ENCODE data around the gene ZBTB1.

Gene ZBTB1, protein sequence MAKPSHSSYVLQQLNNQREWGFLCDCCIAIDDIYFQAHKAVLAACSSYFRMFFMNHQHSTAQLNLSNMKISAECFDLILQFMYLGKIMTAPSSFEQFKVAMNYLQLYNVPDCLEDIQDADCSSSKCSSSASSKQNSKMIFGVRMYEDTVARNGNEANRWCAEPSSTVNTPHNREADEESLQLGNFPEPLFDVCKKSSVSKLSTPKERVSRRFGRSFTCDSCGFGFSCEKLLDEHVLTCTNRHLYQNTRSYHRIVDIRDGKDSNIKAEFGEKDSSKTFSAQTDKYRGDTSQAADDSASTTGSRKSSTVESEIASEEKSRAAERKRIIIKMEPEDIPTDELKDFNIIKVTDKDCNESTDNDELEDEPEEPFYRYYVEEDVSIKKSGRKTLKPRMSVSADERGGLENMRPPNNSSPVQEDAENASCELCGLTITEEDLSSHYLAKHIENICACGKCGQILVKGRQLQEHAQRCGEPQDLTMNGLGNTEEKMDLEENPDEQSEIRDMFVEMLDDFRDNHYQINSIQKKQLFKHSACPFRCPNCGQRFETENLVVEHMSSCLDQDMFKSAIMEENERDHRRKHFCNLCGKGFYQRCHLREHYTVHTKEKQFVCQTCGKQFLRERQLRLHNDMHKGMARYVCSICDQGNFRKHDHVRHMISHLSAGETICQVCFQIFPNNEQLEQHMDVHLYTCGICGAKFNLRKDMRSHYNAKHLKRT

GRCh38 chr14:64504310-64504896 is at the start of gene ZBTB1:
Gene ZBTB1 (plus strand): TSS chr14:64504770. CDS start chr14:64521505, 16,735 bp downstream.
- peak; percentile 94 for DNase-seq

- DNase-seq: no peak
These were observed 45.0 kb upstream of the ZBTB1 start for GRCh38 chr14:64459405-64460136.

DNA sequence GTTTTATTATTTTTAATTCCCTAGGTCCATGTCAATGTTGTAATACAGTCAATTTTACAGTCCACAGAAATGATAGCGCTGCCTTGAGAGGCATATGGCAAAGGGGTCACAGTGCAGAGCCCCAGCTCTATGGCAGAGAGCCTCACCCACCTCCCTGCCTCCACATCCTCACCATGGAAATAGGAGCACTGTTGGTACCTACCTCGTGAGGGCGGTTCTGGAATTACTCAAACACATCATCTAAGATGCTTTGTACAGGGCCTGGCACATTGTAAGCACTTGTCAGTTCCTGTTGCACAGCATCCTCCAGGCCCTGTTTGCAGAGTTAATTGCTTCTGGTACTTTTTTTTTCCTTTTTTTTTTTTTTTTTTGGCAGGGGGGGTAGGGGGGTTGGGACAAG is 43.3 kb upstream of the ZBTB1 start:
- DNase-seq: no peak

- DNase-seq: no peak
These were observed 41.4 kb upstream of the ZBTB1 start for GRCh38 chr14:64463195-64463594.

- no peak for DNase-seq
These were observed 40.7 kb upstream of the ZBTB1 start for GRCh38 chr14:64463873-64464272.

DNA sequence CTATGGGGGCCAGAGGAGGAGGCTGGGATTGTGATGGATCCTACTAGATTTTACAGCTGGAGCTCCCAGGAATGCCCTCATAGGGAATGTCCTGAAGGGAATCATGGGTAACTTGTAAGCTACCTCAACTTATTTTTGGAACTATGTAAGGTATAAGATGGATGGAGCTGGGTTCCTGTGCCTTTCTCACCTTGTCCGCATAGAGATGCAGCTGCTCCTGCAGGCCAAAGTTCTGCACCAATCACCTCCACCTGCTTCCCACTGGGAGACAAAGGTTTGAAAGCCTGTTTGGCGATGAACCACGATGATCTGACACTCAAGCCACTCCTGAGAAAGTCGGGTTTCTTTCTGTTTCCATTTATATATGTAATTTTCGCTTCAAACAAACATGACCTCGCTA is 39.9 kb upstream of the ZBTB1 start:
- DNase-seq: peak; percentile 19

DNA sequence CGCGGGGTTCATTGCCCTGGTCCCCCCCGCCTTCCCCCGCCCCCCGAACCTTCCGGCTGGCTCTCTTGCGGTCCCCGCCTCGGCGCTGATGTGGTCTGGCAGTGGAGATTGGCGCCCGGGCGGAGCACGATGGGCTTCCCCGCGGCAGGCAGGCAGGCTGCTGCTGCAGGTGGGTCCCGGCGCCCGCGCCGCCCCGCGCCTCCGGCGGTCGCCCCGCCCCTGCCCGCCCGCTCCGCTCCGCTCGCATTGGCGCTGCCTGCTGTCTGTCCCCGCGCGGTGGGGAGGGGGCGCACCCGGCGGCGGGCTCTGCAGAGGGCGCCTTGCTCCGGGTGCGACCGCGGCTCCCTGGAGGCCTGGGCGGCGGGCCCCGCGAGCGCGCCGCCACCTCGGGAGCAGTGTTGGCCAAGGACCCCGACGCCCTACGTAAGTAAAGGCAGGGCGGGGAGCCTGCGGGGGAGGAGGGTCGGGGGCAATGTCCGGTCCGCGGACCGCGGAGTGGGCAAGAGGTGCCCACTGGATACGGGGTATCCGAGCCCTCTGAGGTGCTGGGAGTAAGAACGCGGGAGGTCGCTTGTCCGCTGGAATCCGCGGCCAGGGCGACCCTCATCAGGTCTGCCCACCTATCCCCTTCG is 39.3 kb upstream of the ZBTB1 start, which contains the start of gene AKAP5:
Gene AKAP5 (plus strand): TSS at position 309 of the 632 bp plus-strand sequence. CDS start 2,896 bp downstream, outside the sequence.
- DNase-seq: peak; percentile 75

- no peak for DNase-seq
These were observed 38.6 kb upstream of the ZBTB1 start for GRCh38 chr14:64465831-64466554.

- DNase-seq: no peak
These were observed 37.5 kb upstream of the ZBTB1 start for GRCh38 chr14:64467101-64467500.

GRCh38 chr14:64467566-64467965 is 37.0 kb upstream of the ZBTB1 start:
- DNase-seq: no peak

DNA sequence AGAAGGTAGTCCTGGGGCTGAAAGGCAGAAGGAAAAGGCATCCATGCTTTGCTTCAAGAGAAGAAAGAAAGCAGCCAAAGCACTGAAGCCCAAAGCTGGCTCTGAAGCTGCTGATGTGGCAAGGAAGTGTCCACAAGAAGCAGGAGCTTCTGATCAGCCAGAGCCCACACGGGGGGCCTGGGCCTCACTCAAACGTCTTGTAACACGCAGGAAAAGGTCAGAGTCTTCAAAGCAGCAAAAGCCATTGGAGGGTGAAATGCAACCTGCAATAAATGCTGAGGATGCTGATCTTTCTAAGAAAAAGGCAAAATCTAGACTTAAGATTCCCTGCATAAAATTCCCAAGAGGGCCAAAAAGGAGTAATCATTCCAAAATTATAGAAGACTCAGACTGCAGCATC is 36.1 kb upstream of the ZBTB1 start:
- DNase-seq: no peak

DNA sequence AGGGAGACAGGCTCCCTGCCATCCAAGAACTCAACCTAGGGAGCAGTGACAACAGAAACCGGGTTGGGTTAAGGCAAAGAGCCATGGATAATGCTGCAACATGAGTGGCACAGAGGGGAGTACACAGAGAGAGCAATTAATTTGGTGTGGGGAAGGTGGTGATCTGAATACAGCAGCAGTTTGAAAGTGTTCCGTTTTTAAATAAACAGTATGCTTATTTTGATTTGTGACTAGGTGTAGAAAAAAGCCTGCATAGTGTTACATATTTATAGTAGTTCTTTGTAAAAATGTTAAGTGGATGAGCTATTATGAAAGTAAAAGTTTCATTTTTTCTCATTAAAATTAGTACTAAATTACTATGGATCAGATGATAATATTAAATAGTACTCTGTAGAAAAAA is 30.5 kb upstream of the ZBTB1 start:
- DNase-seq: no peak

DNA sequence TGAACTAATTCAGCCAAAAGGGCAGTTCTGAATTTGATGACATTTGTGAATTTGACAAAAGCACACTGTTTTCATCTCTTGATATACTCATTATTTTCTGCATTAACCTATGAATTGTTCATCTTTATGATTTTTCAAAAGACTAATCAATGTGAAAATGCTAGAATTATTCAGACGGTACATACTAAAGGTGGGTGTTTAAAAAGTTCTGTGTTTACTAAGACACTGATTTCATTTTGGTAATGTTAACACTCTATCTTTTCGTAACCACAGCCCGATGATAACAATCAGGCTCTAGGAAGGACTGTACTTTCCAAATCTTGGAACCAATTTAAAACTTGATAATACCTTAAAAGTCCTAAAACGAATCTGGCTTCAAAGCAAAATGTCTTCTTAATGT is 29.9 kb upstream of the ZBTB1 start:
- DNase-seq: no peak

- DNase-seq: no peak
These were observed 28.8 kb upstream of the ZBTB1 start for GRCh38 chr14:64475585-64476273.

- DNase-seq: no peak
These were observed 28.1 kb upstream of the ZBTB1 start for GRCh38 chr14:64476438-64476837.

DNA sequence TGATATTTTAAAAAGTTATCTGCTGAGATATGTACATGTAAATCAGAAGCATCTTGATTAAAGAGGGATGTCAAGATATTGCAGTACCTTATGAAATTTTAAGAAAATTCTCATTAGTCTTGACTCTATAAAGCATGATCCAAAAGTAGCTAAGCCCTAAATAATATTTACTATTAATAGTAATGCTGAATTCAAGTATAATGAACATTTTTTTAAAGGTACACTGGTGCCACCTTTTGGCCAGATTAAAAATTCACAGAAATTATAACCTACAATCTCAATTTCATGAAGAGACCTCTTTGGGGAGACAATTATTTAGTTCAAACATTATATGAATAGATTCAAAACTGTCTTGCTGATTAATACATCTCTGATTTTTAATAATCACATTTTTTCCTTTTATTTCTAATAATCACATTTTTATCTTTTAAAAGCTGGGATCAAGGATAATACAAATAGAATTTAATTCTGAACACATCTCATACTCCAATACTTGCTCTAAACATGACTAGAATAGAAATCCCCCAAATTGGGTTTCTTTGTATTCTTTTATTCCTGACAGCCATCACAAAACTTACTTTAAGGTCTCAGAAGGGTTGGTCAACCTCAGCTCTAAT is 25.8 kb upstream of the ZBTB1 start:
- no peak for DNase-seq

- no peak for DNase-seq
These were observed 15.9 kb upstream of the ZBTB1 start for GRCh38 chr14:64488590-64489099.

DNA sequence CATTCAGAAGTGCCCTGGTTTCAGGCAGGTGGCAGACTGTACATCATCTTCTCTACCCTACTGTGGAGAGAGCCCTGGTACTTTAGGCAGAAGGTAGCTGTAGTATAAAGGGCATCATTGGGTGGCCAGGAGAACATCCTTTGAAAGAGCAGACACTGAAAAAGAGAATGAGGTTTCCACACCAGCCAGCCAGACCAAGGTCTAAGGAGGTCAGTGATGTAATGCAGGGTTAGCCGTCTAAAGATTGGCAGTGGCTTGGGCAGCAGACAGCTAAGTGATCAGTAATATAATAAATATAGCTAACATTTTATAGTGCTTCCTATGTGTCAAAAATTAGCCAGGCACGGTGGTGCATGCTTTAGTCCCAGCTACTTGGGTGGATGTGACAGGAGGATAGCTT is 12.9 kb upstream of the ZBTB1 start:
- DNase-seq: no peak

- no peak for DNase-seq
These were observed 11.1 kb upstream of the ZBTB1 start for GRCh38 chr14:64493455-64493854.

GRCh38 chr14:64495252-64495651 is 9.3 kb upstream of the ZBTB1 start:
- no peak for DNase-seq

GRCh38 chr14:64496764-64497163 is 7.8 kb upstream of the ZBTB1 start:
- DNase-seq: no peak
